ENCODE data around the gene SPARCL1.

Gene SPARCL1

GRCh38 chr4:87430038-87430437 is 99.1 kb downstream of the SPARCL1 start (continued):
- no peak for TF ChIP-seq ZSCAN4 (tag by site-specific recombination; IDR thresholded peaks at IDR 0.05)
- TF ChIP-seq, protein P1, sequence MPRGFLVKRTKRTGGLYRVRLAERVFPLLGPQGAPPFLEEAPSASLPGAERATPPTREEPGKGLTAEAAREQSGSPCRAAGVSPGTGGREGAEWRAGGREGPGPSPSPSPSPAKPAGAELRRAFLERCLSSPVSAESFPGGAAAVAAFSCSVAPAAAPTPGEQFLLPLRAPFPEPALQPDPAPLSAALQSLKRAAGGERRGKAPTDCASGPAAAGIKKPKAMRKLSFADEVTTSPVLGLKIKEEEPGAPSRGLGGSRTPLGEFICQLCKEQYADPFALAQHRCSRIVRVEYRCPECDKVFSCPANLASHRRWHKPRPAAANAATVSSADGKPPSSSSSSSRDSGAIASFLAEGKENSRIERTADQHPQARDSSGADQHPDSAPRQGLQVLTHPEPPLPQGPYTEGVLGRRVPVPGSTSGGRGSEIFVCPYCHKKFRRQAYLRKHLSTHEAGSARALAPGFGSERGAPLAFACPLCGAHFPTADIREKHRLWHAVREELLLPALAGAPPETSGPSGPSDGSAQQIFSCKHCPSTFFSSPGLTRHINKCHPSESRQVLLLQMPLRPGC (tag by site-specific recombination; IDR thresholded peaks at IDR 0.05), result no peak
- TF ChIP-seq ZNF112 (tag by site-specific recombination; IDR thresholded peaks at IDR 0.05), result no peak
- no peak for TF ChIP-seq ZBTB21 (tag by site-specific recombination; IDR thresholded peaks at IDR 0.05)
- TF ChIP-seq ZNF266 (tag by site-specific recombination; IDR thresholded peaks at IDR 0.05; ENCODE audit: low read depth), result no peak

GRCh38 chr4:87428979-87429378 is 100.2 kb downstream of the SPARCL1 start:
- Histone ChIP-seq H3K4me3 (ENCODE audit: low read depth, low read length) (no peak overlapping the region), H3K4me1 (ENCODE audit: control insufficient read depth, insufficient read depth, low read length) (no peaks in the 10 kb centered on the region; the same call in 1 of the 2 replicates), H3K27ac (ENCODE audit: extremely low read depth, low read depth, low read length) (no peak overlapping the region), H3K9me3 (ENCODE audit: control insufficient read depth, insufficient read depth, low read depth, low read length) (no peaks in the 10 kb centered on the region), H3K36me3 (ENCODE audit: control insufficient read depth in 2 of 2, insufficient read depth in 1 of 2, low read length in 2 of 2) (no peaks in the 10 kb centered on the region)
- POLR2A ChIA-PET, result no interaction called here
- CTCF ChIA-PET, result no interaction called here
- TF ChIP-seq ZNF677 (tag by site-specific recombination; IDR thresholded peaks at IDR 0.05) (no peak), ZNF121 (tag by site-specific recombination; IDR thresholded peaks at IDR 0.05) (peak; percentile 23; the same call in 1 of the 2 replicates)

DNA sequence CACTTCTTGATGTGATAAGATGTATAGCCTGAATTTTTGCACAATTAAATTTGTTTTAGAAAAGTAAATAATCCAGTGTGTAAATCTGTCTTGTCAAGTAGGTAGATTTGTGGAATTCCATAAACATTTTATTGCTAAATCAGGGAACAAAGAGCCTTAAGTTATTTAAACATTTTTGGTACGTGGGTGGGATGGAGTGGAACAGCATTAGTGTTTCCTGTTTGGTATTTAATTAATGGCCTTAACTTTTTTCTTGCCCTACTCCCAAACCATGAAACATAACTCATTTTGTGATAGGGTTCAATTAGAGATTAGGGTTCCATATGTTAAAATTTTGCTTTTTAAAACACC is 101.7 kb downstream of the SPARCL1 start:
- Histone ChIP-seq H3K4me1 (ENCODE audit: control insufficient read depth, insufficient read depth, low read length) (no peaks in the 10 kb centered on the region; the same call in 1 of the 2 replicates), H3K27ac (ENCODE audit: extremely low read depth, low read depth, low read length) (no peak overlapping the region), H3K4me3 (ENCODE audit: low read depth, low read length) (no peak overlapping the region), H3K36me3 (ENCODE audit: control insufficient read depth in 2 of 2, insufficient read depth in 1 of 2, low read length in 2 of 2) (no peaks in the 10 kb centered on the region), H3K9me3 (ENCODE audit: control insufficient read depth, insufficient read depth, low read depth, low read length) (no peaks in the 10 kb centered on the region)
- CTCF ChIA-PET, result no interaction called here
- POLR2A ChIA-PET, result no interaction called here
- TF ChIP-seq TCF7L2 (IDR thresholded peaks at IDR 0.05; ENCODE audit: borderline replicate concordance, low read depth, low read length) (peak; percentile 60; the same call in 1 of the 2 replicates), BCL11B (tag by site-specific recombination; IDR thresholded peaks at IDR 0.05; ENCODE audit: low read depth) (peak; percentile 29; the same call in 1 of the 2 replicates), ZFHX2 (tag by site-specific recombination; conservative IDR thresholded peaks at IDR 0.05) (peak; percentile 30; the same call in 1 of the 2 replicates), ZBTB49 (tag by site-specific recombination; IDR thresholded peaks at IDR 0.05; ENCODE audit: low read depth) (no peak), ZNF324 (tag by site-specific recombination; IDR thresholded peaks at IDR 0.05) (no peak), BCL6B (tag by site-specific recombination; IDR thresholded peaks at IDR 0.05) (peak; percentile 38; the same call in 1 of the 2 replicates), ZNF624 (tag by site-specific recombination; IDR thresholded peaks at IDR 0.05) (no peak), WT1 (tag by site-specific recombination; IDR thresholded peaks at IDR 0.05) (peak; percentile 39; the same call in 1 of the 2 replicates), ZNF311 (tag by site-specific recombination; IDR thresholded peaks at IDR 0.05; ENCODE audit: borderline replicate concordance) (no peak), PRDM4 (tag by site-specific recombination; IDR thresholded peaks at IDR 0.05) (0 out of 2 replicates have a peak, but pooled peaks have one; percentile 15)
- TF ChIP-seq, protein P2, sequence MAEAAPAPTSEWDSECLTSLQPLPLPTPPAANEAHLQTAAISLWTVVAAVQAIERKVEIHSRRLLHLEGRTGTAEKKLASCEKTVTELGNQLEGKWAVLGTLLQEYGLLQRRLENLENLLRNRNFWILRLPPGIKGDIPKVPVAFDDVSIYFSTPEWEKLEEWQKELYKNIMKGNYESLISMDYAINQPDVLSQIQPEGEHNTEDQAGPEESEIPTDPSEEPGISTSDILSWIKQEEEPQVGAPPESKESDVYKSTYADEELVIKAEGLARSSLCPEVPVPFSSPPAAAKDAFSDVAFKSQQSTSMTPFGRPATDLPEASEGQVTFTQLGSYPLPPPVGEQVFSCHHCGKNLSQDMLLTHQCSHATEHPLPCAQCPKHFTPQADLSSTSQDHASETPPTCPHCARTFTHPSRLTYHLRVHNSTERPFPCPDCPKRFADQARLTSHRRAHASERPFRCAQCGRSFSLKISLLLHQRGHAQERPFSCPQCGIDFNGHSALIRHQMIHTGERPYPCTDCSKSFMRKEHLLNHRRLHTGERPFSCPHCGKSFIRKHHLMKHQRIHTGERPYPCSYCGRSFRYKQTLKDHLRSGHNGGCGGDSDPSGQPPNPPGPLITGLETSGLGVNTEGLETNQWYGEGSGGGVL (tag by site-specific recombination; IDR thresholded peaks at IDR 0.05), result no peak
- TF ChIP-seq, protein P3, sequence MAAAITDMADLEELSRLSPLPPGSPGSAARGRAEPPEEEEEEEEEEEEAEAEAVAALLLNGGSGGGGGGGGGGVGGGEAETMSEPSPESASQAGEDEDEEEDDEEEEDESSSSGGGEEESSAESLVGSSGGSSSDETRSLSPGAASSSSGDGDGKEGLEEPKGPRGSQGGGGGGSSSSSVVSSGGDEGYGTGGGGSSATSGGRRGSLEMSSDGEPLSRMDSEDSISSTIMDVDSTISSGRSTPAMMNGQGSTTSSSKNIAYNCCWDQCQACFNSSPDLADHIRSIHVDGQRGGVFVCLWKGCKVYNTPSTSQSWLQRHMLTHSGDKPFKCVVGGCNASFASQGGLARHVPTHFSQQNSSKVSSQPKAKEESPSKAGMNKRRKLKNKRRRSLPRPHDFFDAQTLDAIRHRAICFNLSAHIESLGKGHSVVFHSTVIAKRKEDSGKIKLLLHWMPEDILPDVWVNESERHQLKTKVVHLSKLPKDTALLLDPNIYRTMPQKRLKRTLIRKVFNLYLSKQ (tag by site-specific recombination; IDR thresholded peaks at IDR 0.05; ENCODE audit: borderline replicate concordance), result no peak

Data from HEK293 (cell line).